H9 (cell line): ENCODE measurements around the gene F10. TPM values are rescaled to one million over a fixed set of nuclear protein-coding genes. Genes with fewer than 3 reads are reported as not detected.

Experiments
- DNase-seq: peaks from one replicate; pipeline ENCODE4 v3.0.0-alpha.2; 2017
- H2AFZ ChIP-seq: one replicate; pipeline ENCODE4 v1.6.1; 2013; ENCODE audit warnings: mild to moderate bottlenecking, low read length, control low read depth, moderate library complexity
- H2AK5ac ChIP-seq: 2 replicates; pipeline ENCODE4 v1.6.1; 2013; ENCODE audit warnings: low read length, control low read depth, mixed read lengths; ENCODE audit not compliant: insufficient read length
- H2BK120ac ChIP-seq: one replicate; pipeline ENCODE4 v1.6.1; 2013; ENCODE audit warnings: low read depth, mild to moderate bottlenecking, low read length, control low read depth, inconsistent platforms; ENCODE audit not compliant: poor library complexity, severe bottlenecking
- H2BK12ac ChIP-seq: 2 replicates; pipeline ENCODE4 v1.6.1; 2013; ENCODE audit warnings: low read length, control low read depth, mixed read lengths, low read depth; ENCODE audit not compliant: insufficient read length
- H2BK15ac ChIP-seq: 2 replicates; pipeline ENCODE4 v1.6.1; 2013; ENCODE audit warnings: low read depth, low read length, control low read depth
- H2BK20ac ChIP-seq: one replicate; pipeline ENCODE4 v1.6.1; 2013; ENCODE audit warnings: low read depth, mild to moderate bottlenecking, low read length, control low read depth, inconsistent platforms; ENCODE audit not compliant: poor library complexity, severe bottlenecking
- H2BK5ac ChIP-seq: 2 replicates; pipeline ENCODE4 v1.6.1; 2013; ENCODE audit warnings: low read length, control low read depth, mixed read lengths; ENCODE audit not compliant: insufficient read length
- H3K14ac ChIP-seq: 2 replicates; pipeline ENCODE4 v1.6.1; 2013; ENCODE audit warnings: low read length, control low read depth; ENCODE audit not compliant: insufficient read depth
- H3K18ac ChIP-seq: 2 replicates; pipeline ENCODE4 v1.6.1; 2013; ENCODE audit warnings: low read depth, mild to moderate bottlenecking, mixed read lengths, low read length, control low read depth; ENCODE audit not compliant: insufficient read length
- H3K23ac ChIP-seq: 2 replicates; pipeline ENCODE4 v1.6.1; 2013; ENCODE audit warnings: low read length, control low read depth, mixed read lengths, low read depth; ENCODE audit not compliant: insufficient read length
- H3K23me2 ChIP-seq: 2 replicates; pipeline ENCODE4 v1.6.1; 2013; ENCODE audit warnings: low read depth, mild to moderate bottlenecking, mixed read lengths, low read length, control low read depth; ENCODE audit not compliant: insufficient read length, poor library complexity, severe bottlenecking
- H3K27ac ChIP-seq: 2 replicates; pipeline ENCODE4 v1.5.1; 2013; ENCODE audit warnings: low read length, control low read depth, mixed read lengths, low read depth; ENCODE audit not compliant: insufficient read length
- H3K27me3 ChIP-seq: 2 replicates; pipeline ENCODE4 v1.6.1; 2013; ENCODE audit warnings: low read length, control low read depth, inconsistent platforms; ENCODE audit not compliant: insufficient read depth
- H3K4ac ChIP-seq: 2 replicates; pipeline ENCODE4 v1.6.1; 2013; ENCODE audit warnings: low read depth, mild to moderate bottlenecking, control low read depth, inconsistent platforms, low read length, moderate library complexity
- H3K4me1 ChIP-seq: 2 replicates; pipeline ENCODE4 v1.6.1; 2013; ENCODE audit warnings: low read length, control low read depth, inconsistent platforms; ENCODE audit not compliant: insufficient read depth
- H3K4me2 ChIP-seq: 2 replicates; pipeline ENCODE4 v1.6.1; 2013; ENCODE audit warnings: low read length, control low read depth, mixed read lengths; ENCODE audit not compliant: insufficient read length, insufficient read depth
- H3K56ac ChIP-seq: 2 replicates; pipeline ENCODE4 v1.6.1; 2013; ENCODE audit warnings: low read depth, mild to moderate bottlenecking, mixed read lengths, low read length, control low read depth; ENCODE audit not compliant: insufficient read length
- H3K79me1 ChIP-seq: 2 replicates; pipeline ENCODE4 v1.6.1; 2013; ENCODE audit warnings: low read depth, mild to moderate bottlenecking, moderate library complexity, low read length, control low read depth, inconsistent platforms; ENCODE audit not compliant: insufficient read depth, poor library complexity, severe bottlenecking
- H3K79me2 ChIP-seq: 2 replicates; pipeline ENCODE4 v1.6.1; 2013; ENCODE audit warnings: low read length, control low read depth, inconsistent platforms; ENCODE audit not compliant: insufficient read depth
- H3K9ac ChIP-seq: 2 replicates; pipeline ENCODE4 v1.6.1; 2013; ENCODE audit warnings: low read length, control low read depth, mixed read lengths; ENCODE audit not compliant: insufficient read length; ENCODE audit errors: extremely low read depth
- H3K9me3 ChIP-seq: one replicate; pipeline ENCODE4 v1.6.1; 2013; ENCODE audit warnings: low read depth, low read length, inconsistent platforms; ENCODE audit not compliant: control insufficient read depth
- H3T11ph ChIP-seq: one replicate; pipeline ENCODE4 v1.6.1; 2013; ENCODE audit warnings: mild to moderate bottlenecking, low read length, control low read depth, inconsistent platforms
- H4K20me1 ChIP-seq: one replicate; pipeline ENCODE4 v1.6.1; 2013; ENCODE audit not compliant: control insufficient read depth, insufficient read length, insufficient read depth
- H4K5ac ChIP-seq: 2 replicates; pipeline ENCODE4 v1.6.1; 2013; ENCODE audit warnings: low read depth, mild to moderate bottlenecking, mixed read lengths, low read length, control low read depth; ENCODE audit not compliant: insufficient read length
- H4K8ac ChIP-seq: replicated peaks from 2 replicates; pipeline ENCODE4 v1.6.1; 2013; ENCODE audit warnings: low read length, control low read depth, mixed read lengths, low read depth; ENCODE audit not compliant: insufficient read length
- H4K91ac ChIP-seq: 2 replicates; pipeline ENCODE4 v1.6.1; 2013; ENCODE audit warnings: low read depth, mild to moderate bottlenecking, moderate library complexity, mixed read lengths, low read length, control low read depth; ENCODE audit not compliant: insufficient read length
- H3K27ac Mint-ChIP-seq, 3 experiments: 2 replicates in 2 of 3; 3 replicates in 1 of 3; pipeline ENCODE4 v1.8.0; 2020 to 2021; ENCODE audit warnings: mixed read lengths in 3 of 3, mild to moderate bottlenecking in 1 of 3, moderate library complexity in 1 of 3
- H3K27me3 Mint-ChIP-seq: 2 replicates; pipeline ENCODE4 v1.8.0; 2021; ENCODE audit warnings: low read depth, mild to moderate bottlenecking, moderate library complexity, mixed read lengths
- H3K36me3 Mint-ChIP-seq, 3 experiments: 2 replicates in 2 of 3; 3 replicates in 1 of 3; pipeline ENCODE4 v1.8.0; 2020 to 2021; ENCODE audit warnings: low read depth in 3 of 3, mixed read lengths in 3 of 3; ENCODE audit not compliant: insufficient read depth in 1 of 3
- H3K4me1 Mint-ChIP-seq, 2 experiments: 2 replicates each; pipeline ENCODE4 v1.8.0; 2020; ENCODE audit warnings: mixed read lengths in 2 of 2
- H3K4me3 Mint-ChIP-seq, 2 experiments: 2 replicates in 1 of 2; 3 replicates in 1 of 2; pipeline ENCODE4 v1.8.0; 2020 to 2021; ENCODE audit warnings: mild to moderate bottlenecking in 2 of 2, mixed read lengths in 2 of 2, moderate library complexity in 1 of 2
- H3K9me3 Mint-ChIP-seq, 2 experiments: 2 replicates in 1 of 2; 3 replicates in 1 of 2; pipeline ENCODE4 v1.8.0; 2020; ENCODE audit warnings: mild to moderate bottlenecking in 2 of 2, mixed read lengths in 2 of 2, moderate library complexity in 1 of 2
- CTCF ChIP-seq: fragments of 200-600 bp; sonication (generic); conservative IDR thresholded peaks from 3 replicates; pipeline ENCODE4 v1.8.0; 2021; ENCODE audit warnings: antibody characterized with exemption, mild to moderate bottlenecking
- WGBS: extraction: QIAGEN DNeasy Blood & Tissue Kit; methylation state at CpG from one replicate; pipeline ENCODE4 v1.1.7; 2013; ENCODE audit warnings: missing lambda C conversion rate, low lambda C conversion rate, mixed read lengths; ENCODE audit not compliant: insufficient read length; ENCODE audit errors: extremely low coverage; 5-methylcytosine and 5-hydroxymethylcytosine counted together
- total RNA-seq: library from RNA; stranded (reverse); gene quantifications from 2 replicates; pipeline ENCODE4 v1.2.1, GENCODE V29; 2021

F10 gene
- total RNA-seq, 1 experiment from 2014 or later = 1.7 TPM

- Histone ChIP-seq H2BK15ac (no peak overlapping the region), H3K56ac (no peak overlapping the region), H4K20me1 (no peaks in the 10 kb centered on the region), H2BK12ac (no peak overlapping the region), H3K23ac (no peak overlapping the region), H3K79me1 (no peaks in the 10 kb centered on the region), H3K79me2 (no peaks in the 10 kb centered on the region), H3K9me3 (no peaks in the 10 kb centered on the region), H2BK120ac (no peak overlapping the region), H2AK5ac (no peak overlapping the region), H3K27ac (no peak overlapping the region), H3K4ac (no peak overlapping the region), H3K14ac (no peak overlapping the region; the same call in 1 of the 2 replicates), H2BK20ac (no peak overlapping the region), H4K8ac (no peak overlapping the region), H4K91ac (no peak overlapping the region), H3K27me3 (peaks cover 2% of the 10 kb centered on the region; the same call in 1 of the 2 replicates), H3K18ac (no peak overlapping the region), H3K23me2 (no peaks in the 10 kb centered on the region), H2AFZ (no peak overlapping the region), H3K4me1 (no peaks in the 10 kb centered on the region), H2BK5ac (no peak overlapping the region), H3K9ac (no peak overlapping the region), H3T11ph (no peak overlapping the region), H4K5ac (no peak overlapping the region), H3K4me2 (no peak overlapping the region)
- peaks cover 29% of the 10 kb centered on the region for H3K27me3 Mint-ChIP-seq
- H3K9me3 Mint-ChIP-seq = no peaks in the 10 kb centered on the region
- no peak for TF ChIP-seq CTCF
- no peaks in the 10 kb centered on the region for H3K36me3 Mint-ChIP-seq
- no CpG with 5 or more reads among the region's 27 CpGs for WGBS
- peak; percentile 69 for DNase-seq
- no peak overlapping the region for H3K4me3 Mint-ChIP-seq
- peaks cover 5 to 11% of the 10 kb centered on the region in 2 experiments for H3K4me1 Mint-ChIP-seq
- H3K27ac Mint-ChIP-seq = no peak overlapping the region
Observed at GRCh38 chr13:113129480-113129879, 6.9 kb downstream of the F10 start.
